Osteoblast (primary cell): Measurements from ENCODE around the gene CAMK1G. TPM values are rescaled to one million over a fixed set of nuclear protein-coding genes. Genes with fewer than 3 reads are reported as not detected.

Experiments used
- DNase-seq: peaks from one replicate; pipeline ENCODE4 v3.0.0; 2011; ENCODE audit warnings: low spot score, mixed read lengths; ENCODE audit not compliant: insufficient read length; ENCODE audit errors: missing footprints
- H2AFZ ChIP-seq: 2 replicates; pipeline ENCODE4 v1.6.0; 2011; ENCODE audit warnings: mild to moderate bottlenecking, low read length
- H3K27ac ChIP-seq: 2 replicates; pipeline ENCODE4 v1.5.1; 2011; ENCODE audit warnings: mild to moderate bottlenecking, low read depth, low read length, moderate library complexity
- H3K27me3 ChIP-seq: 2 replicates; pipeline ENCODE4 v1.6.0; 2012; ENCODE audit warnings: mild to moderate bottlenecking, control low read depth, inconsistent platforms, low read length, moderate library complexity; ENCODE audit not compliant: insufficient read depth
- H3K36me3 ChIP-seq: 2 replicates; pipeline ENCODE4 v1.5.1; 2011; ENCODE audit warnings: mild to moderate bottlenecking, low read length, control low read depth, moderate library complexity; ENCODE audit not compliant: insufficient read depth
- H3K4me1 ChIP-seq: 2 replicates; pipeline ENCODE4 v1.5.1; 2011; ENCODE audit warnings: mild to moderate bottlenecking, low read length, control low read depth, moderate library complexity; ENCODE audit not compliant: insufficient read depth
- H3K4me2 ChIP-seq: 2 replicates; pipeline ENCODE4 v1.6.0; 2011; ENCODE audit warnings: mild to moderate bottlenecking, low read length; ENCODE audit not compliant: insufficient read depth
- H3K4me3 ChIP-seq: fragments of 200-600 bp; sonication (generic); 3 replicates; pipeline ENCODE4 v1.5.1; 2012; ENCODE audit warnings: mild to moderate bottlenecking, low read length, inconsistent platforms; ENCODE audit not compliant: insufficient read depth
- H3K79me2 ChIP-seq: 2 replicates; pipeline ENCODE4 v1.6.0; 2012; ENCODE audit warnings: mild to moderate bottlenecking, low read length, control low read depth, inconsistent platforms; ENCODE audit not compliant: insufficient read depth
- H3K9me3 ChIP-seq: 2 replicates; pipeline ENCODE4 v1.5.1; 2011; ENCODE audit warnings: low read depth, low read length, control low read depth
- H4K20me1 ChIP-seq: 2 replicates; pipeline ENCODE4 v1.6.0; 2012; ENCODE audit warnings: mild to moderate bottlenecking, low read length, control low read depth; ENCODE audit not compliant: insufficient read depth
- CTCF ChIP-seq: IDR thresholded peaks from 2 replicates; pipeline ENCODE4 v1.5.1; 2011; ENCODE audit warnings: mild to moderate bottlenecking, low read depth, low read length, moderate library complexity; ENCODE audit errors: extremely low read depth
- total RNA-seq: library from RNA; depleted of rRNA; stranded (reverse); fragments of >200 nt; gene quantifications from 2 replicates; pipeline ENCODE4 v1.2.3, GENCODE V29; 2012

The CAMK1G gene
- total RNA-seq, 1 donor = 0.72 TPM

- Histone ChIP-seq H2AFZ (no peak overlapping the region), H3K4me2 (no peak overlapping the region)
- no peak for DNase-seq
Measured at GRCh38 chr1:209560529-209560928, 23.0 kb upstream of the CAMK1G start.

GRCh38 chr1:209560952-209561351, 22.6 kb upstream of the CAMK1G start:
- H2AFZ ChIP-seq = no peak overlapping the region
- no peak overlapping the region for H3K4me3 ChIP-seq
- H3K36me3 ChIP-seq = no peaks in the 10 kb centered on the region
- no peaks in the 10 kb centered on the region for H3K79me2 ChIP-seq
- no peaks in the 10 kb centered on the region for H4K20me1 ChIP-seq
- H3K27ac ChIP-seq = no peak overlapping the region
- H3K9me3 ChIP-seq = no peaks in the 10 kb centered on the region
- H3K4me2 ChIP-seq = no peak overlapping the region
- no peak for DNase-seq
- TF ChIP-seq CTCF = no peak
- peaks cover 7% of the 10 kb centered on the region for H3K27me3 ChIP-seq
- H3K4me1 ChIP-seq = no peaks in the 10 kb centered on the region

More at GRCh38 chr1:209560529-209560928, 23.0 kb upstream of the CAMK1G start:
- no peak for TF ChIP-seq CTCF
- Histone ChIP-seq H3K79me2 (no peaks in the 10 kb centered on the region), H4K20me1 (no peaks in the 10 kb centered on the region), H3K9me3 (no peaks in the 10 kb centered on the region), H3K4me1 (no peaks in the 10 kb centered on the region), H3K27ac (no peak overlapping the region), H3K36me3 (no peaks in the 10 kb centered on the region), H3K27me3 (peaks cover 7% of the 10 kb centered on the region), H3K4me3 (no peak overlapping the region)

- H4K20me1 ChIP-seq = no peaks in the 10 kb centered on the region
- H3K36me3 ChIP-seq = no peaks in the 10 kb centered on the region
- no peak for DNase-seq
- no peaks in the 10 kb centered on the region for H3K79me2 ChIP-seq
- H3K27me3 ChIP-seq = peaks cover 7% of the 10 kb centered on the region
- H3K4me3 ChIP-seq = no peak overlapping the region
- no peak overlapping the region for H2AFZ ChIP-seq
- no peak overlapping the region for H3K4me2 ChIP-seq
- no peak overlapping the region for H3K27ac ChIP-seq
- TF ChIP-seq CTCF = no peak
- H3K9me3 ChIP-seq = no peaks in the 10 kb centered on the region
- H3K4me1 ChIP-seq = no peaks in the 10 kb centered on the region
Measured at GRCh38 chr1:209561532-209561931, 22.0 kb upstream of the CAMK1G start.

GRCh38 chr1:209564849-209565248, 18.7 kb upstream of the CAMK1G start:
- H3K4me1 ChIP-seq = peaks cover 5% of the 10 kb centered on the region
- H2AFZ ChIP-seq = no peak overlapping the region
- no peak overlapping the region for H3K4me3 ChIP-seq
- H3K36me3 ChIP-seq = no peaks in the 10 kb centered on the region
- no peaks in the 10 kb centered on the region for H3K9me3 ChIP-seq
- H3K4me2 ChIP-seq = no peak overlapping the region
- H3K79me2 ChIP-seq = no peaks in the 10 kb centered on the region
- H3K27me3 ChIP-seq = peaks cover 7% of the 10 kb centered on the region
- H3K27ac ChIP-seq = no peak overlapping the region
- DNase-seq = no peak
- no peaks in the 10 kb centered on the region for H4K20me1 ChIP-seq
- TF ChIP-seq CTCF = no peak
